Activated effector memory CD4-positive, alpha-beta T cell treated with anti-CD3 and anti-CD28 coated beads, Interleukin-2, amount 50 U/mL, for 16 hours (primary cell): ENCODE data around the gene PLXDC2.
"Not testable (repeated sequence)": the region's sequence is repeated elsewhere in the genome, so short reads cannot be mapped to it uniquely, and the experiment has no call there.

ENCODE experiments used
- DNase-seq: peaks from one replicate; pipeline ENCODE4 v3.0.0-alpha.2; 2020

The PLXDC2 gene

DNA sequence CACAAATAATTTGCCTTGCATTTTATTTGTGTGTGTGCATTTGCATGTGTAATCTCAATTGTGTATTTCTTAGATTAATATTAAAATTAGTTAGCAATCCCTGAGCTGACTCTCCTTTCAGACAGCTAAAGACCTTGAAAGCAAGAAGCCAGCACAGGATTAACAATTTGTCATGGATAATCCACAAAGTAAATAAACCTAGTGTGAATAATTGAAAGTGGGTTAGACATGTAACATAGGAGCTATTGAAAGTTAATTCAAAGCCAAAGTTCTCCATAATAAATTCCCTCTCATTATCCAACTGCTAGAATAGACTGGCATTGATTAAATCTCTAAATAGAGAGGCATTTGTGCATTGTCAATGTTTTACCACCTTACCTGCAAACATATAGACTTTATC is 326.1 kb downstream of the PLXDC2 start:
- no peak for DNase-seq

DNA sequence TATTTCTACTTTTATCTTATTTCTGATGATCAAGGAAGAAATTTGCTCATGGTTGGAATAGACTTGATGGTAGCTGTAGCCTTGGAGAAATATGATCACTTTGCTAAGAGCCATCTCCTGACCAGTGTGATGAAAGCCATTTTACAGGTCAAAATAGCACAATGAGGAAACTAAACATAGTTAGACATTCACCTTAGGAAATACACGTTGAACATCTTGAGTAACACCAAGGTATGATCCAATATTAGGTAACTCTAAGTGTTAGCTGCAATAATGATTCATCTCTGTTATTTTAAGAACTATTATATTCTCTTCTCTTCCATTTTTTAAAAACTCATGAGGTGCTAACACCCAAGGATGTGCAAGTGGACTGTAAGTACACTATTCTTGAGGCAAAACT is 328.0 kb downstream of the PLXDC2 start:
- DNase-seq = no peak

DNA sequence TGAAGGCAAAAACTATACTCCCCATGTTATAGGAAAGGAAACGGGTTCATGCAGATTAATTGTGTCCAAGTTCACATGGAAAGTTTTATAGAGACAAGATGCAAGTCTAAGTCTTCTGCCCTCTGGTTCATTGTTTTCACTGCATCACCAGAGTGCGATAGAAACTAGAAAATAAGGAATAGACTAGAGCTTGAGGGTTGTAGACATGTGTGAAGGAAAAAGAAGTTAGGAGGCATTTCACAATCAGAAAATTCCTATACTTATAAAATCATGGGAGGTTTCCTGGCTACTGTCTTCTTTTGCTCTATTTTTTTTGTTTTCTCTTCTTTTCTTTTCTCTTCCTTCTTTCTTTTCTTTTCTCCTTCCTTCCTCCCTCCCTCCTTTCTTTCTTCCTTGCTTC is 329.8 kb downstream of the PLXDC2 start:
- DNase-seq = no peak

DNA sequence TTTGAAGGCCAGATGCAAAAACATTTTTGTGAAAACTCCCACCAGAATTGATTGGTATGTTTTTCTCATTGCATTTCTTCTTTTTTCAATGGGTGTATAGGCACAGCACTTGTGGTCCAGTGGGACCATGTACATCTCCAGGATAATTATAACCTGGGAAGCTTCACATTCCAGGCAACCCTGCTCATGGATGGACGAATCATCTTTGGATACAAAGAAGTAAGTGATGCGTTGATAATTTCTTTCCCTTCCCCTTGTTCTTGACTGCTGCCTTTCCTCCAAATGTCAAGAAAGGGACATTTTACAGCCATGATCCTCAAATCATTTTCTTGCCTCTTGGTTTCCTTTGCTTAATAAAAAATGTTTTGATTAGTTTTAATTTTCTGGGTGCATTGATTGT is 331.5 kb downstream of the PLXDC2 start:
- DNase-seq = no peak

DNA sequence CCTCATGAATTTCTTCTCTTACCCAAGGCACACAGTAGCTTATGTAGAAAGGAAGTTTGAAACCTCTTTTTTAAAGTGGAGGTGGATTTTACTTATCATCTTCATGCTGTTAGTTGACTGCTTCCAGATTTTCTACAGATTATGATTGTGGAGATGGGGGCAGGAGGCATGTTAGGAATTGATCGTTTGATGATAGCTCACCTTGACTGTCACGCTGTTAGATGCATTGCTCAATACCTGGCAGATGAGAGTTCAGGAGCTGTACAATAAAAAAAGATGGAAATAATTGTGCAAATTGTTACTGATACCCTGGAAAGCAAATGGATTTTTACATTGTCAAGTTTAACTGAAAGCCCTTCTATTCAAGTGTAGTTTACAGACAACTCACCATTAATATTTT is 340.3 kb downstream of the PLXDC2 start:
- DNase-seq = no peak

DNA sequence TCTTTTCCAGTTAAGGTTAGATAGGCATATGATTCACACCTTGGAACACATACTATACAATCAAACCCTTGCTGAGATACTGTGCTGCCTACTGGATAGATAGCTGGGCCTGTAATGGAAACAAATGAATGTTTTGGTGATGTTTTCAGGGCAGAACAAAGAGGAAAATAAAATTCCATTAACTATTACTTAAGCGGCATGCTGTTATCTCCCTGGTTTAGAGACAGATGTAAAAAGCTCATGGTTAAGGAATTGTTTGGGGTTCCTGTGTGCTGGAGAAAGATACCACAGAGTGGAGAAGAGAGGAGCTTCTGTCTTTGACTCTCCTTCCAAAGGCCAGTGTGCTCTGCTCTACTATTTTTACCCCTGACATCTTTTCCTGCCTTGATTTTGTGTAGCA is 341.1 kb downstream of the PLXDC2 start:
- DNase-seq = no peak

DNA sequence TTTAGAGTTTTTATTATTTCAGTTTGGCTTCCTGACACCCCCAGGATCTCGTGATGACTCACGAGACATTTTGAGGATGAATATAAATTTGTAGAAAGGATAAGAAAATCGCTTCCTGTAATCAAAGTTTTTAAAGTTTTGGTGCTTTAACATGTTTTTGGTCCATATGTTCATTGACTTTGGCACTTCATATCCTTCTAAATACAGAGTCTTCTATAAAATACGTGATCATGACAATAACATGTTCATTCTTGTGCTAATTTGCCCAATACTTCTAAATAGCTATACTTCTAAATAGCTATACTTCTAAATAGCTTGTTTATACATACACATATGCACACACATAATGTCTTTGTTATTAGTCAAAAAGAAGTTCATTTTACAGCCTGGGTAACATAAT is 341.9 kb downstream of the PLXDC2 start:
- no peak for DNase-seq

DNA sequence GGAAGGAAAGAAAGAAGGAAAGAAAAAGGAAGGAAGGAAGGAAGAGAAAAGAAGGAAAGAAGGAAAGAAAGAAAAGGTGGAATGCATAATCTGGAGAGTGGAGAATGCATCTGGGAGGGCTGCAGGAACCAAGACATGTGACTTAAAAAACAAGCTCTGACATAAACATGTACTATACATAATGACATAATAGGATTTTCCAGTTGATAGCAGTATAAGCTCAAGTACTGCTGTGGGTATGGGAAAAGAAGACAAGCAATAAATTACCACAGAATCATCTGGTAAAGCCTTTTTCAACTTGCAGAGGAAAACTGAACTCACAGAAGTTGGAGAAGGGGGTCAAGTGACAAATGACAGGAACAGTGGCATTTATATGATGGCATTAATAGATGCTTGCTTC is 345.9 kb downstream of the PLXDC2 start:
- DNase-seq = no peak

DNA sequence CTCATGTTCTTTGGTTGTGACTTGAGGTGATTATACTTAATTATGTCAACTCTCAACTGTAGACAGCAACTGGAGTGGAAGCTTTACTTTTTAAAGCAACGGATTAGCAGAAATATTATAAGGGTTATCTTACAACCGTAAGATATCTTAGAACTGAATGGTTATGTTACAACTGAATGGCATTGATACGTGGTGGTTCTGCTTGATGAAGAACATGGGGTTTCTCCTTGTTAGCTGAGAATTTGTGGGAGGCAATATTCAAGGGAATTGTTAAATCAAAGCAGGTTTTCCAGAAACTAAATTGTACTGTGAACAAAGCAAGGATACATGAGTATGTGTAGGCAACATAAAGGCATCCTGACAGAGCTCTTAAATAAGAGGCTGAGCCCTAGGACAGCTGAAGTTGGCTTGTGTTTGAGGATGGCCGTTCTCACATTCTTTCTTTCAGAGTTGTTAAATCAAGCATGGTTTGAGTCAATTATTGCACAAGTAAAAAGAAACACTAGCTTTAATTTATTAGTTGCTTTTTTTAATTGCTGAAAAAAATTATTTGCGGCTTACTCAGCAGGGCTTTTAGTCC is 350.0 kb downstream of the PLXDC2 start:
- no peak for DNase-seq

DNA sequence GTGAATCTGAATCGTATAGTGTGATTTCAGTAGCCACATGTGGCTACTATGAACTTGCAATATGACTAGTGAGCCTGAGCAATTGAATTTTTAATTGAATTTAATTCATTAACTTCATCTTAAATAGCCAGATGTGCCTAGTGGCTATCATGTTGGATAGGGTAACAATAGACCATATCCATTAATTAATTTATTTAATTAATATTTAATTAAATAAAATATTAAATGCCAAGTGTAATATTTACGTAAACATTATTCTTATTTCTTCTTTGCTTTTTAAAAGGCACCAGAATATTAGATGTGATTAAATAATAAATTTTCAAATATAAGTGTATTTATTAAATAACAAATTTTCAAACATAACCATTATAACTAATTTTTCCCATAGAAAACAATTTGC is 354.4 kb downstream of the PLXDC2 start:
- DNase-seq = no peak

DNA sequence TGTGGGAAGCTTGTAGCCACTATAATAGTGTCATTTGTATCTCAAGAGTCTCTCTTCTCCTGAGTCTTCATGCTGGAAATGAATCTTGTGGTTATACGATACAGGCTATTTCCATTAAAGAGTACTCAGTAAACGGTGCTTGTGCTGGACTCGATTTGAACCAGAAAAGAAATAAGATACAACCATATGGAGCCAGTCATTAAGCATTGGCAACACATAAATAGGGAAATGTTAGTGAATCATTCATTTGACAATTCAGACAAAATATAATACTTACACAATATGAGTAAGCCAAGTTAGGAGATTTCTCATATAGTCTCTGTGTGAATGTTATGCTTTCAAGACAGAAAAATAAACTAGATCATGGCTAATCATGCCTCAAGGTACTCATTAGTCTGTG is 356.8 kb downstream of the PLXDC2 start:
- no peak for DNase-seq

DNA sequence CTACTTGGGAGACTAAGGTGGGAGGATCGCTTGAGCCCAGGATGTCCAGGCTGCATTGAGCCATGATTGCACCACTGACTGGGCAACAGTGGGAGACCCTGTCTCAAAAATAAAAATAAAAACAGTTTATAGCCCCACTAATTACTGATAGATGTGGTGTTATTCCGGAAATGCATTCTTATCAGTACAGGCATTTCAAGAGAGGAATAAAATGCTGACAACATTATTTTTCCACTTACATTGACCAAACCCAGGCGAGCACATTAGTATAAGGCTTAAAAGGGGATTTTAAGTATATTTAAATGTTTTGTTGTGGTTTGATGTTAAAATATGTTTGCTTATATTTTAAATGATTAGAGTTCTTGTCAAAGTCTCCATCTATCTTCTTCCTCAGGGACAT is 359.5 kb downstream of the PLXDC2 start:
- DNase-seq = no peak

DNA sequence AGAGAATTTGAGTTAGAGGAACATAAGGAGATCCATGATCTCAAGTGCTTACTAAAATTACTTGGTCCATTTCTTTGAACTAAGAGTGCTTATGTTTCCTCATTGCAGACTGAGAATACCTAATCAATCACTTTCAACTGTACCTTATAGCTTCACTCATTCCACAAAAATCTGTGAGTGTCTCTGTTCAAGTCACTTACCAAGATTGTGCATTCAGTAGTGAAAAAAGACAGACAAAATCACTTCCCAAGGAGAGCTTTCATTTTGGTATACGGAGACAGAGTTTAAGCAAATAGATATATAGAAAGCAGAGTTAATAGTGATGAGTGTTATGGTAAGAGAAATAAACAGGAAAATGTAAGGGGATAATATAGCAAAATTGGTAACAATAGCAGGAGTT is 364.5 kb downstream of the PLXDC2 start:
- DNase-seq = no peak

DNA sequence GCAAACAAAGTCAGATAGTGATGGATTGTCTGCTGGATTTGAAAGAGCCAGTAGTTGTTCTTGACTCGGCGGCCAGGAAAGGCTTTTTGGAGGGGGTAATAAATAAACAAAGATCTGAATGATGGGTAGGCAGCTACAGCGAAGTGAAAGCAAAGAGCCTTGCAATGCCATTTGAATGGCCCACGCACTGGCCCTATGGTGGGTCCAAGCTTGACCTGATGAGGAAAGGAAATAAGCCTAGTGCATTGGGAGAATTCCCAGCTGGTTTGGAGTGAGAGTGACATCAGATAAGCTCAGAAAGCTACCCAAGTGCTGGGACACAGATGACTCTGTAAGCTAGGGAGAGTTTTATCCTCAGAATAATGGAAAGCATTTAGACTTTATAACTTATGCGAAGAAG is 365.2 kb downstream of the PLXDC2 start:
- DNase-seq = no peak

DNA sequence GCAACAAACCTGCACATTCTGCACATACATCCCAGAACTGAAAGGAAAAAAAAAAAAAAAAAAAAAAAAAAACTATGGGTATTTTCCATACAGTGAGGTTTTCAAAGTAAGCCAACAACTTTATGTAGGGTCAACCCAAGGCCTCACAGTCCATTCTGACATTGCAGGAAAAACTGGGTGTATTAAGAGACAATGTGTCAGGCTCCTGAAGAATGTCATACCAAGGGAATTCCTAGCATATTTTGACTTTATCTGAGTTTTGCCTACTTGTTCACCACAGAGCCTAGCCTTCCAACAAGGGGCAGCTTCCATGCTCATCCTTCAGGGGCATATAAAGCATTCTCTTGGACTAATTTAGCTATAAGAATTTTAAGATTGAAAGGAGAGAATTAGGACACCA is 368.9 kb downstream of the PLXDC2 start:
- DNase-seq = no peak

DNA sequence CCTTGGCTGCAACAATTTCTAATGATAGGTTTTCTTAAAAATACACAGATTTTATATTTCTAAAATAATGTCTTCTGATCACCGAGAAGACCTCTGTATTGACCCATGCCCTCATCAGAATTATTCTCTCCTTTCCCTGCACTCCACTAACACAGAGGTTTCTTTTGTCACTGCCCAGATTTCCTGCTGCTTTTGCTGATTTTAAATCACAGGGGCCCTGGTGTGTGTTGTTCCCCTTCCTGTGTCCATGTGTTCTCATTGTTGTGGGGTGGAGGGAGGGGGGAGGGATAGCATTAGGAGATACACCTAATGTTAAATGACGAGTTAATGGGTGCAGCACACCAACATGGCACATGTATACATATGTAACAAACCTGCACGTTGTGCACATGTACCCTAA is 375.2 kb downstream of the PLXDC2 start:
- DNase-seq = not testable (repeated sequence)

DNA sequence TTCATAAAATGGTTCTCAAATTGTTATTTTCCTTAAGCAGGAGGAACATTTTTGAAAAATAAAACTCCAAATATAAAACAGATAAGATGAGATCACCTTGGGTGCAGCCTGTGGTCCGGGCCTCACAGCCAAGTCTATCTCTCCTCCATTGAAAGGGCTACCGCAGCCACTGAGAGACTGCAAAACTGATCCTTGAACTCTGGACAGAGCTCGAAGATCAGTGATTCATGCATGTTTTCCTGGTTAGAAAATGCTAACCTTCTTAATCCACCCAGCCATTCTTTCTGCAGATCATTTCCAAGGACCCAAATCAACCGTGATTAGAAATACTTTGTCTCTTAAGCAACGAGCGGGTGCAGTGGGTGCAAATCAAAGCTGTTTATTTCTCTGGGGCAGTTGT is 378.8 kb downstream of the PLXDC2 start:
- DNase-seq = no peak

DNA sequence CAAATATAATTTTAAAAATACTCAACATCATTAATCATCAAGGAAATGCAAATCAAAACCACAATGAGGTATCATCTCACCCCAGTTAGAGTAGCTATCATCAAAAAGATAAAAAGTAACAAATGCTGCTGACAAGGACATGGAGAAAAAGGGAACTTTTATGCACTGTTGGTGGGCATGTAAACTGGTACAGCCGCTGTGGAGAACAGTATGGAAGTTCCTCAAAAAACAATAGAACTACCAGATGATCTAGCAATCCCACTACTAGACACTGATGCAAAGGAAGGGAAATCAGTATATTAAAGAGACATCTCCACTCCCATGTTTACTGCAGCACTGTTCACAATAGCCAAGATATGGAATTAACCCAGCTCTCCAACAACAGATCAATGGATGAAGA is 384.5 kb downstream of the PLXDC2 start:
- no peak for DNase-seq

DNA sequence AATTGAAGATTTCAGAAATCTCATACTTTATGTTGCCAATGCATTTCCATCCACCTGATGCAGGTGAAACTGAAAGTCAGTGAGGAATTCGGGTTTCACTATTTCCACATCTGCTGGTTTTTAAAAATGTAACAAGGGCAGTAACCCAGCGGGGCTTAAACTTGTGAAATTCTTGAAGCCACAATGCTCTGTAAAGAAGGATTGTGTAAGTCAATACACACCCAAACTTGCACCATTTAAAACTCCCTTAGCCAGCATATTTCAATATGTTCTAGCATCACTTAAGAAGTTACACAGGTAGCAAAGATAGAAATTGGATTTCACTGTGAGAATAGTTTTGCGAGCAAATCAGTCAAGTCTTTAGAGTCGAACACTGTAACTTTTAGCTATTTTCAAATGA is 386.1 kb downstream of the PLXDC2 start:
- no peak for DNase-seq

DNA sequence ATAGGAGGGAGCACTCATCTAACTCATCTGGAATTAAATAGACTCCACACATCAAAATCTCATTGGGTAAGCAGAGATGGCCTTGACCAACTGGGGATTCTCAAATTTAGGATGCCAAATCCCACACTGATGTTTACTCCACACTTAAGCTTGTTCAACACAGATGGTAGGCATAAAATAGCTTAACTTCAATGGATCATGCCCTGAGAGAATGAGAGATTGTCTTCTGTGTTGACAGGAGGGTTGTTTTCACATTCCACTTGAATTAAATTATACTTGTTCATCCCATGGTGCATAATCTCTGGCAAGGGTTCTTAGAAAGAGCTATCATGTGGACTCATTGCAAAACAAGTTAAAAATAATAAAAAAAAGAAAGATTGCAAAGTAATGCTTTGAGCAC is 391.4 kb downstream of the PLXDC2 start:
- DNase-seq = no peak

DNA sequence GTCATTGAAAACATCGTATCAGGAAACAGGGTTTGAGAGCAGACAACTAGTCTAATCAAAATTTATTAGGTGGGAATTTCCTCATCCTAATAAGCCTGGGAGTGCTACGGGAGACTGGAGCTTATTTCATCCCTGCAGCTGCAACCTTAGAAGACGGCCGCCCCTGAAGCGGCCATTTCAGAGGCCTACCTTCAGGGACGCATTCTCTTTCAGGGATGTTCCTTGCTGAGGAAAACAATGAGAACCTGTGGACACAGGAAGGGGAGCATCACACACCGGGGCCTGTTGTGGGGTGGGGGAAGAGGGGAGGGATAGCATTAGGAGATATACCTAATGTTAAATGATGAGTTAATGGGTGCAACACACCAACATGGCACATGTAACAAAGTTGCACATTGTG is 392.9 kb downstream of the PLXDC2 start:
- not testable (repeated sequence) for DNase-seq

DNA sequence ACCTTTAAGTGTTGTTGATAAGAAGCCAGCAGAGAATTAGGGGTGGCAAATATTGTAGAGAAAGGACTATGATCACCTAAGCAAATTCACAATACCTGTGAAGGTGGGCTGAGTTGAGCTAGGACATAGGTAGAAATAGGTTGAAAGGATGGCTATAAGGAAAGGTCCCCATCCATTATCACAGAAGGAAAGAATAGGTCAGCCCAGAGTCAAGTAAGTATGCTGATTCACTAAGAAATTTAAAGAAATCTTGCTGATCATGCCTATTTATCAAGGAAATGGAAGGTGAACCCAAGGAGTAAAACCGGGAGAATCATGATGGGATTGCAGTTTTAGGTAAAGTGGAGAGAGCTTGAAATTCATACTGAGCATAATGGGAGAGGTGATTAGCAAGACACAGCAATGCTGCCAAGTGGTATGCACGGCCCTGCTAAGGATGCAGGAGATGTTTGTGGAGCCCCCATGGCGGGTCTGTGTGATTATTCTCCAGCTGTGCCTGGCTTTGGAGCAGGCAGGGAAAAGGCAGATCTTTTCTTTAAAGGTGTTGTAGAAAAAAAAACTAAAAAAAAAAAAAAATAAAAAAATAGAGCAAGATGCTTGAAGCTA is 399.4 kb downstream of the PLXDC2 start:
- no peak for DNase-seq

DNA sequence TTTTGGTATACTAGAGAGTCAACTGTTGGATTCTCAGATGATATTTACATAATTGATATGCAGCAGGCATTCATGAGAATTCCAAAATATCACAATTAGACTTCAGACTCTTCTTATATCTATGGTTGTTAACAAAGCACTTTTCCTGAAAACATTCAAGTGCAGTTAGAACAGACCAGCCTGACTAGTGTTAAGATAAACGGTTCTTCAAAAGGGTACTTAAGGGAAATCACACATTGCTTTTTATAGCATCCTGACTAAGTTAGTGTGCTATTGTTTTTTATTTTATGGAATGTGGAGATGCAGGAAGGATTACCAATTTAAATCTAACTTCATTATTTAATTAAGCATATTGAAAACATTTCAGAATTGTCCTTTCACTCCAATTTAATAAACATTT is 405.1 kb downstream of the PLXDC2 start:
- no peak for DNase-seq

DNA sequence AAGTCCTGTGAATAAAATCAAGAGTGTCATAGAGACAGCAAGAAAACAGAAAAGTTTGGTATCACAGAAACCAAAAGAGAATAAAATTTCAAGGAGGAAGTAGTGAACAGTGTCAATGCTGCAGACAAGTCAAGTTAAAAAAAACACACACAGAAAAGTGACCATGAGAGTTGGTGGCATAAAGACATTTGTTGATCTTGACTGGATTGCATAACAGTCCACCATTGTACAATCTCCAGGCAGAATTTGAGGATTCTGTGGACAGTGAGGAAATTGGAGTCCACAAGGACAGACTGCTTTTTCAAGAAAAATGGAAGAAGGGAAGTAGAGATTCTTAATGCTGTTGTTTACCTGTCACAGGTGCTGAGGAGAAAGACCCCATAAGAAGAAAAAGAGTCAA is 412.5 kb downstream of the PLXDC2 start:
- DNase-seq = no peak

DNA sequence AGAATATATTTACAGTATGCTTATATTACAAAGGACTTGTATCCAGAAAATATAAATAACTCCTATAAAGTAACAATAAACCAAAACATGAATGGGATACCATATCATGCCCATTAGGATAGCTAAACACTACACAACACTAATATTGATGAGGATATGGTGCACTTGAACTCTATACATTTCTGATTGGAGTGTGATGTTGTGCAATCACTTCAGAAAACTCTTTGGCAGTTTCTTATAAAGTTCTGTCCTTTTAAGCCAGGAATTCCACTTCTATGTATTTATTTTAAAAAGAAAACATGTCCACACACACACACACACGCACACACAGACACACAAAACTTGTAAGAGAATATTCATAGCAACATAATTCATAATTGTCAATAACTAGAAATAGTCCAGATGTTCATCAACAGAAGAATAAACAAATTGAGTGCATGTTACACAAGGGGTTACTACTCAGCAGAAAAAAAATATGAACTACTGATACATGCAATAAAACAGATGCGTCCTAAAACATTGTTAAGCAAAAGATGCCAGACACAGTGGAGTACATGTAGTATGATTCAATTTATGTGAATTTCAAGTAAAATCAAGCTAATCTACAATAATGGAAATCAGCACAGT is 416.0 kb downstream of the PLXDC2 start:
- no peak for DNase-seq
